HG03571 (cell line): ENCODE data around the gene PPCDC.
A peak's percentile ranks its signal among the peaks of the same experiment; 100 is the strongest.

Experiments
- ATAC-seq: cut with Tn5 transposase; IDR thresholded peaks from one replicate; pipeline ENCODE4 v1.9.1; 2021; ENCODE audit not compliant: unreplicated experiment

PPCDC gene

DNA sequence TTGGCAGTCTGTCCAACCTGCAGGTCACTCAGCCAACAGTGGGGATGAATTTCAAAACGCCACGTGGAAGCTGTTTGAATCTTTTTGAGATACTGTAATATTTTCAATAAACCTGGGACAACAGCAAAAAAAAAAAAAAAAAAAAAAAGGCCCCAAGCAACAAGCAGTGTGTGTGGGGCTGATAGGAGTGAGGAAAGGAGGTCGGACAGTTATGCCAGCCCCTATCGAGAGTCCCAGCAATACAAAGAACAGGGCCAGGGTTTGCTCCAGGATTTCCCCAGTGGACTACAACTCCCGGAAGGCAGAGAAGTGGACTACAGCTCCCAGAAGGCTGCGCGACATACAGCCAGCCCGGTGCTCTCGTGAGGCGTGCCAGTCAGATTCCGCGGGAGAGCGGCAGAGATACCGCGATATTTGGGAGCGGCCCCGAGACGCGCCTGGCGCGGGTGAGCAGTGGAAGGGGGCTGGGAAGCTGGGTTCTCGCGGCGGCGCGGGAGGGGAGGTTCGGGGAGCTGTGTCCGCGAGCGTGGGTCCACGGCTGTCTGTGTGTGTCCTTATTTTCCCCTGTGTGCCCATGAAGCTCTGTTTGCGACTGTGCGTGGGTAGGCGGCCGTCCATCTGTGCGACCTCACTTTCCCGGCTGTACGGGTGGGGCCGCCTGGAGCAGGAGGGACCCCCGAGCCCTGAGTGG lies at the start of gene PPCDC:
PPCDC (plus strand) TSS at position 410 of the 691 bp plus-strand sequence. CDS start 4,729 bp downstream, outside the sequence.
- peak; percentile 87 for ATAC-seq

DNA sequence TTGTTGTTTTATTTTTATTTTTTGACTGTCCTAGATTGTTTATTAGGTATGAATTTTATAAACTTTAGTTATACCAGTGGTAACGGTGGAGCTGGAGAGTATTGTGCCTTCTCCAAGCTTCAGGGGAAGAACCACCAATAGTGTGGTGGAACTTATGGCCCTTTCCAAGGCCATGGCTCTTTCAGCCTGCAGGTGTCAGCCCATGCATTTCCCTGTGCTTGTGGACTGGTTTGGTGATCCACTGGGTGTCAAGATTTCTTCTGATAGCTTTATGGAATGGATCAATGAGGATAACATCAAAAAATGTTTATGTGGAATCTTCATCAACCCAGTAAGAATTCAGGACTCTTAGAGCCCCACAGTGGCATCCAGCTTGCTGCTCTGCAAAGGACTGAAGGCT lies 47.2 kb upstream of the PPCDC start:
- no peak for ATAC-seq

DNA sequence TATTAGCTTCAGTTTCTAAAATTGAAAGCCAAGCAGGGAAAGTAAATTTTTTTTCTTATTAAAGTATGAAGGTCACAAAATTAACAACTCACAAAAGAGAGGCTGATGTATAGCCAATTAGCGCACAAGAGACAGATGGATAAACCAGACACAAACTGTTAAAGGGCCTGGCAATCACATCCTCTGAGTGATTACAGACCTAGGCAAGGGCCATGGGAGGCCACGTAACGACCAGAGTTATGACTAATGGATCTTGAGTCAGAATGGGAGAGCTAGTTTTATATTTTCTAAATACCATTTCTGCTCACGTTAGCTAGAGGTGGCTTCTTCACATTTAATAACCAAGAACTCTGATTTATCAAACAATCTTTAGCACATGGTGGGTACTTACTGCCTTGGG lies 45.8 kb upstream of the PPCDC start:
- ATAC-seq = no peak

DNA sequence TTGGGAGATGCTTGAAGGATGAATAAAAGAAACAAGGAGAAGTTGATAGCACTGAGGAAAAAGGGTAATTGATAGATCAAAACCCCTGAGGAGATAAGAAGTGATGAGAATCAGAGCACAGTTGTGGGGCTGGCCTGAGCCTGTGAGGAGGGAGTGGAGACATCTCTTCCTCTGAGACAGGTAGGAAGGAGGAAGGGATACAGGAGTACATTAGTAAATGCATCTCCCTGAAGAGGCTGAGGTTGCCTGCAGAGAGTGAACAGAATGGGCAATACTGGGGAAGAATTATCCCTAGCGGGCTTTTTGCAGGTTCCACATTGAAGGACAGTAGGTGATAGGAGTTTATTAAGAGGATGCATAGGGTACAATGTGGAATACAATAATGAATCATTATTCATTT lies 45.3 kb upstream of the PPCDC start:
- ATAC-seq = no peak

GRCh38 chr15:74978503-74978902 lies 44.9 kb upstream of the PPCDC start:
- ATAC-seq = no peak

DNA sequence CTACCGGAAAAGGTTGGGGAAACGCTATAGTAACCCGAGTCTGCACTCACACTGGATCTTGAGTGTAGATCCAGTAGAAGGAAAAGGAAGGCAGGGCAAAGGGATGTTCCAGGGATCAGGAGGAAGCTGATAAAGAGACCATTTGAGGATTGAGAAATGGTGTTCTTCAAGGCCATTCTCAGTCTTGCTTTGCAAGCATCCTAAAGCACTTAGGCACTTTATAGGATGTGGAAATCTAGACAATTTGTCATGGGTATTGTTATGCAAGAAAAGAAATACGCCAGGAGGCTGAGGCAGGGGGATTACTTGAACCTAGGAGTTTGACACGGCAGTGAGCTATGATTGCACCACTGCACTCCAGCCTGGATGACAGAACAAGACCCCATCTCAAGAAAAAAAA lies 41.2 kb upstream of the PPCDC start:
- ATAC-seq = no peak

DNA sequence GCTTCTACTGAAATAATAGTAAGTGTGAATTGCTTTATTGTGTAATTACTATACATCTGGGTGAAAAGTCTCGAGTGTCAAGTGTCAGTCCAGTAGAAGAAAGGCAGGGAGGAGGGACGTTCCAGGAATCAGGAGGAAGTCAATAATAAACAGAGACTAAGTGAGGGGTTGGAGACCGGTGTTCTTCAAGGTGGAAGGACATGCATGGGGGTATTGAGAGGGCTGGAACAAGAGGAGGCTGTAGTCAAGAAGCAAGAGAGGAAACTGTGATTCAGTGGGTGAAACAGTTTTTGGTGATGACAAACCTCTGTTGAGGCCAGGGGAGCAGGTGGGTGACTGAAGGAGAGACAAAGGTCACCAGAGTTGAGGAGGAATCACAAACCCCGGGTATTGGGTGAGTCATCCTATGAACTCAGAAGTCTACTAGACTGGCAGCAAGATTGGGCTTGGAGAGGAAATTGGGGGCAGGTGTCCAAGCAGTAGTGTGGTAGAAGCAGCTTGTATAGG lies 39.6 kb upstream of the PPCDC start:
- ATAC-seq = no peak

DNA sequence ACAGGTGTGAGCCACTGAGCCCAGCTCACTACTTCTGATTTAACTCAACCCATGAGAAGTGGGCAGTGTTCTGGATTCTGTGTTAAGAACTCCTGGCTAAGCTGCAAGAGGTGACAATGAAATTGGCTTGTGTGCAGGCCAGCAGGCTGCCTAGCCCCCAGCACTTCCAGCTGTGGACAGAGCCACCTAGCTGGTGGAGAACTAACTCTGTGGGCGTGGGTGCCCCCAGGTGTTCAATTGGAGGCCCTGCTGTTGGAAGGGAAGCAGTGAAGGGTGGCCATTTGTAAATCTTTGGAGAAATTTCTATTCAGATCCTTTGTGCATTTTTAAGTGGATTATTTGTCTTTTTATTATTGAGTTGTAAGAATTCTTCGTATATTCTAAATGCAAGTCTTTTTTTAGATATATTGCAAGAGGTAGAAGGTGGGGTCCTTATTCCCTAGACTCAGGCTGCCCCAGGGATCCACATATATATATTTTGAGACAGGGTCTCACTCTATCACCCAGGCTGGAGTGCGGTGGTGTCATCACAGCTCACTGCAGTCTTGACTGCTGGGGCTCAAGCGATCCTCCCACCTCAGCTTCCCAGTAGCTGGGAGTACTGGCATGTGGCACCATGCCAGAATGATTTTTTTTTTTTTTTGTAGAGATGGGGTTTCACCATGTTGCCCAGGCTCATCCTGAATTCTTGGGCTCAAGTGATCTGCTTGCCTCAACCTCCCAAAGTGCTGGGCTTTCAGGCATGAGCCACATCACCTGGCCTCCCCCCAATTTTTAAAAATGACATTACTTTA lies 35.2 kb upstream of the PPCDC start:
- no peak for ATAC-seq

DNA sequence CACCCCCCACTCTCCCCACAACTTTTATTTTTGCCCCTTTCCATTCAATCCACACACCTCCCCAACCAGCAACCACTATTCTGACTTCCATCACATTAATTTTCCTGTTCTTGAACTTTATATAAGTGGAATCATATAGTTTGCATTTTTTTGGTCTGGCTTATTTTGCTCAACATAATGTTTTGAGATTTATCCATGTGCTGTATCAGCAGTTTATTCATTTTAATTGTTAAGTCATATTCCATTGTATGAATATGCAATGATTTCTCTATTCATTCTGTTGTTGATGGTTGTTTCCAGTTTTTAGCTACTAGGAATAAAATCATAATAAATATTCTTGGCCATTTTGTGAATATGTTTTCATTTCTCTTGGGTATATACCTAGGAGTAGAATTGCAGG lies 33.9 kb upstream of the PPCDC start:
- no peak for ATAC-seq

DNA sequence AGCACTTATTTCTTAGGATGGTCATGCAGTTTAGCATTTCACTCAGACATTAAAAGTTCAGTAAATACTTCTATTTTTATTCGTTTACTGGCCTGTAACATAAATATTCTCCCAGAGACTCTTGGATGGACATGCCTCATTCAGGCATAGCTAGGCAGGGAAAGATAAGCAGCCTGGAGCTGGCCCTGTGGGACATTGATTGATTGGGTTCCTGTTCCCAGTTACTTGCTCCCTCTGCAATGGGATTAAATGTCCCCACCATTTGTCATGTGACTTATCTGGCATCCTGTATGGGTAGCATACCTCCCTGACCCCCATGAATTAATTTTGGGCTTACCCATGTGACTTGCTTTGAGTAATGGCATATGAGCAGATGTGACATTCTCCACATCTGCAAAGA lies 30.8 kb upstream of the PPCDC start:
- ATAC-seq = no peak

- ATAC-seq = no peak
Measured at GRCh38 chr15:74994236-74994635, 29.2 kb upstream of the PPCDC start.

DNA sequence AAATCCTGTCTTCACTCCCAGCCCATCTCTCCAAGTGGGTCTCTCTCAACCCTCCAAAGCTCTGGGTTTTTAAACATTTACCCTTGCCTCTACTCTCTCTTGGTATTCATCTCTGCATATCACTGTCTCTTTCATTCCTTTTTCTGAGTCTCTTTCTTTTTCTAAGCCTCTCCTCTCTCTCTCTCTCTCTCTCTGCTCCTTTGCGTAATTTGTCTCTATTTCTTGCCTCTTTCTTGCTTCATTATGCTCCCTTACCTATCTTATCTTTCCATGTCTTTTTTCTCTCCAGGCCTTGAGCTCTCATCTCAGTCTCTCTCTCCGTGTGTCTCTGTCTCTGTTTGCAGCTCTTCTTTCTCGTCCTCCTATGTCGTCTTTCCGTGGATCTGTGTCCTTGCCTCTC lies 28.7 kb upstream of the PPCDC start:
- no peak for ATAC-seq

- peak; percentile 68 for ATAC-seq
Measured at GRCh38 chr15:74995182-74995778, 28.1 kb upstream of the PPCDC start, which contains the start of gene SCAMP5. TSS of gene SCAMP5 (plus strand) at chr15:74995563. CDS start at chr15:75011840, 16,277 bp downstream.

- ATAC-seq = no peak
Measured at GRCh38 chr15:74995779-74996765, 27.3 kb upstream of the PPCDC start.

- ATAC-seq = no peak
Measured at GRCh38 chr15:74997141-74997540, 26.2 kb upstream of the PPCDC start.

DNA sequence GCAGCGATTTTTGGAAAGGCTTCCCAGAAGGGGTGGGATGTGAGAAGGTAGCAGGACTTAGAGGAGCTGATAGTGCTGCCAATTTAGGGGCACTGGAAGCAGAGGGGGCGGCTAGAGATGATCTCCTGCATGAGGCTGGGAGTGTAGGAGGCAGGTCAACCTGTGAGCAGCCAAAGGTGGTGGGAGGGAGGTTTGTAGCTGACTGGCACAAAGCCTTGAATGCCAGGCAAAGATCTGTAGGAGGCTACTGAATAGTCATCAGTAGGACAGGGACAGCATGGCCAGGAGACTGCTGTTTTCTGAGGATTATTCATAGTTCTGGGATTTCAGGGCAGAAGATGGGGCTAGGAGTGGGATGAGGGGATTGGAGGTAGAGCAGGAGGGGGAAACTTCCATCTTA lies 25.8 kb upstream of the PPCDC start:
- ATAC-seq = no peak

GRCh38 chr15:75001310-75001709 lies 22.1 kb upstream of the PPCDC start:
- ATAC-seq = no peak

DNA sequence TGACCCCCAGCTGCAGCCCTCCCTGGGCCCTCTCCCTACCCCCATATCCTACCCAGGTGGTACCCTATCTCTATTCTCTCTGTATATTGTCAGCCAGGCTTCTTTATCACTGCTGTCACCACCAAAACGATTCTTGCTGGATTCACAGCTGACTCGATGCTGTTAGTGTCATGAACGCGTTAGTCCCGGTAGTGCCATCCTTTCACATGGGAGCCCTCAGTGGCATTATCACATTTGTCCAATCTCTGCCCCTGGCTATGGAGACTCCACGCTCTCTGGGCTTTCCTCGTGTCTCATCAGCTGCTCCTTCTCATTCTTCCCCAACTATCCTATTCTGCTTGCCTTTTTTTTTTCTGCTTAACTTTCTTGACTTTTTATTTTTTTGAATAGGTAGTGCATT lies 21.0 kb upstream of the PPCDC start:
- ATAC-seq = no peak

- no peak for ATAC-seq
Measured at GRCh38 chr15:75007216-75007615, 16.2 kb upstream of the PPCDC start.

DNA sequence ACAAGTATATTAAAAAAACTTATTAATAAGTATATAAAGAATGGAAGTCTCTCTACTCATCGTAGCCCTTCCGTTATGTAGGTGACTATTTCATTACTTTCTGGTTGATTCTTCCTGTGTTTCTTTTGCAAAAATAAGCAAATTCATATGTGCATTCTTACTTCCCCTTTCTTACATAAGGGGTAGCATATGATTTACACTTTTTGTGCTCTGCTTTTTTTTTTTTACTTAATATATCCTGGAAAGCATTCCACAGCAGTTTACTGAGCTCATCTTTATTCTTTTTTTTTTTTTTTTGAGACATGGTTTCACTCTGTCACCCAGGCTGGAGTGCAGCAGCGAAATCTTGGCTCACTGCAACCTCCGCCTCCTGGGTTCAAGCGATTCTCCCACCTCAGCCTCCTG lies 15.2 kb upstream of the PPCDC start:
- no peak for ATAC-seq
